Astrocyte (in vitro differentiated cells and primary cell): ENCODE measurements around the gene SRI. TPM values are rescaled to one million over a fixed set of nuclear protein-coding genes. Genes with fewer than 3 reads are reported as not detected.

Experiments used
- DNase-seq: peaks from one replicate; pipeline ENCODE4 v3.0.0-alpha.2; 2010; ENCODE audit warnings: low read depth
- FAIRE-seq: peaks from 2 replicates; lab custom pipeline; 2011; peaks lifted over from hg19 to GRCh38; lab: Jason Lieb, UNC
- H2AFZ ChIP-seq: 2 replicates; pipeline ENCODE4 v1.6.0; 2012; ENCODE audit warnings: low read depth, low read length, inconsistent platforms
- H3K27ac ChIP-seq: 2 replicates; pipeline ENCODE4 v1.5.1; 2011; ENCODE audit warnings: low read depth, low read length, inconsistent platforms
- H3K27me3 ChIP-seq: 2 replicates; pipeline ENCODE4 v1.6.0; 2011; ENCODE audit warnings: low read length, inconsistent platforms; ENCODE audit not compliant: insufficient read depth
- H3K36me3 ChIP-seq: 2 replicates; pipeline ENCODE4 v1.5.1; 2011; ENCODE audit warnings: low read length, inconsistent platforms; ENCODE audit not compliant: insufficient read depth
- H3K4me1 ChIP-seq: 2 replicates; pipeline ENCODE4 v1.5.1; 2011; ENCODE audit warnings: low read length, inconsistent platforms; ENCODE audit not compliant: insufficient read depth
- H3K4me2 ChIP-seq: 2 replicates; pipeline ENCODE4 v1.6.0; 2012; ENCODE audit warnings: low read length, inconsistent platforms
- H3K4me3 ChIP-seq: 2 replicates; pipeline ENCODE4 v1.5.1; 2011; ENCODE audit warnings: low read depth, mild to moderate bottlenecking, low read length, inconsistent platforms; ENCODE audit not compliant: insufficient read depth
- H3K79me2 ChIP-seq: 2 replicates; pipeline ENCODE4 v1.6.0; 2012; ENCODE audit warnings: mild to moderate bottlenecking, low read length, inconsistent platforms; ENCODE audit not compliant: insufficient read depth
- H3K9ac ChIP-seq: 2 replicates; pipeline ENCODE4 v1.6.0; 2012; ENCODE audit warnings: mild to moderate bottlenecking, low read length, inconsistent platforms
- H3K9me3 ChIP-seq: 2 replicates; pipeline ENCODE4 v1.5.1; 2012; ENCODE audit warnings: low read depth, mild to moderate bottlenecking, low read length, inconsistent platforms; ENCODE audit not compliant: insufficient read depth
- H4K20me1 ChIP-seq: 2 replicates; pipeline ENCODE4 v1.6.0; 2012; ENCODE audit warnings: low read length, inconsistent platforms; ENCODE audit not compliant: insufficient read depth
- H3K27ac Mint-ChIP-seq: one replicate; pipeline ENCODE4 v1.8.0; 2021; ENCODE audit warnings: mild to moderate bottlenecking, mixed read lengths; ENCODE audit not compliant: unreplicated experiment
- H3K27me3 Mint-ChIP-seq: one replicate; pipeline ENCODE4 v1.8.0; 2021; ENCODE audit warnings: low read depth, mixed read lengths; ENCODE audit not compliant: unreplicated experiment
- H3K36me3 Mint-ChIP-seq: one replicate; pipeline ENCODE4 v1.8.0; 2021; ENCODE audit warnings: low read depth, mixed read lengths; ENCODE audit not compliant: unreplicated experiment
- H3K4me1 Mint-ChIP-seq: one replicate; pipeline ENCODE4 v1.8.0; 2021; ENCODE audit warnings: low read depth, mixed read lengths; ENCODE audit not compliant: unreplicated experiment
- H3K4me3 Mint-ChIP-seq: one replicate; pipeline ENCODE4 v1.8.0; 2021; ENCODE audit warnings: mild to moderate bottlenecking, moderate library complexity, mixed read lengths; ENCODE audit not compliant: unreplicated experiment
- H3K9me3 Mint-ChIP-seq: one replicate; pipeline ENCODE4 v1.8.0; 2021; ENCODE audit warnings: mild to moderate bottlenecking, mixed read lengths; ENCODE audit not compliant: unreplicated experiment
- EZH2 ChIP-seq: IDR thresholded peaks from 2 replicates; pipeline ENCODE4 v1.6.1; 2012; ENCODE audit warnings: mild to moderate bottlenecking, low read length, inconsistent platforms; ENCODE audit not compliant: insufficient read depth
- total RNA-seq: library from RNA; stranded (reverse); gene quantifications from 2 replicates; pipeline ENCODE4 v1.2.1, GENCODE V29; 2021
- TF ChIP-seq, protein P1 (sequence below): IDR thresholded peaks from 2 replicates; pipeline ENCODE4 v1.5.1; 2011; ENCODE audit warnings: low read depth, mild to moderate bottlenecking, inconsistent platforms, low read length, moderate library complexity; ENCODE audit not compliant: insufficient read depth

The SRI gene
- total RNA-seq, 1 donor from 2014 or later = 139 TPM

GRCh38 chr7:88191911-88192310 lies 27.9 kb downstream of the SRI start:
- peaks cover 1% of the 10 kb centered on the region for H3K36me3 Mint-ChIP-seq
- Histone ChIP-seq H4K20me1 (no peaks in the 10 kb centered on the region), H3K27me3 (no peaks in the 10 kb centered on the region), H3K9ac (no peak overlapping the region), H3K36me3 (no peaks in the 10 kb centered on the region), H3K27ac (no peak overlapping the region), H3K4me2 (no peak overlapping the region), H3K79me2 (no peaks in the 10 kb centered on the region), H3K4me1 (no peaks in the 10 kb centered on the region), H3K9me3 (peaks cover 6% of the 10 kb centered on the region), H3K4me3 (no peak overlapping the region), H2AFZ (no peak overlapping the region)
- no peak overlapping the region for H3K27ac Mint-ChIP-seq
- no peak for TF ChIP-seq EZH2
- TF ChIP-seq, protein P1, sequence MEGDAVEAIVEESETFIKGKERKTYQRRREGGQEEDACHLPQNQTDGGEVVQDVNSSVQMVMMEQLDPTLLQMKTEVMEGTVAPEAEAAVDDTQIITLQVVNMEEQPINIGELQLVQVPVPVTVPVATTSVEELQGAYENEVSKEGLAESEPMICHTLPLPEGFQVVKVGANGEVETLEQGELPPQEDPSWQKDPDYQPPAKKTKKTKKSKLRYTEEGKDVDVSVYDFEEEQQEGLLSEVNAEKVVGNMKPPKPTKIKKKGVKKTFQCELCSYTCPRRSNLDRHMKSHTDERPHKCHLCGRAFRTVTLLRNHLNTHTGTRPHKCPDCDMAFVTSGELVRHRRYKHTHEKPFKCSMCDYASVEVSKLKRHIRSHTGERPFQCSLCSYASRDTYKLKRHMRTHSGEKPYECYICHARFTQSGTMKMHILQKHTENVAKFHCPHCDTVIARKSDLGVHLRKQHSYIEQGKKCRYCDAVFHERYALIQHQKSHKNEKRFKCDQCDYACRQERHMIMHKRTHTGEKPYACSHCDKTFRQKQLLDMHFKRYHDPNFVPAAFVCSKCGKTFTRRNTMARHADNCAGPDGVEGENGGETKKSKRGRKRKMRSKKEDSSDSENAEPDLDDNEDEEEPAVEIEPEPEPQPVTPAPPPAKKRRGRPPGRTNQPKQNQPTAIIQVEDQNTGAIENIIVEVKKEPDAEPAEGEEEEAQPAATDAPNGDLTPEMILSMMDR = no peak
- FAIRE-seq = no peak
- H3K27me3 Mint-ChIP-seq = no peaks in the 10 kb centered on the region
- no peaks in the 10 kb centered on the region for H3K4me1 Mint-ChIP-seq
- H3K4me3 Mint-ChIP-seq = no peak overlapping the region
- DNase-seq = no peak
- H3K9me3 Mint-ChIP-seq = no peaks in the 10 kb centered on the region

- no peak overlapping the region for H3K4me2 ChIP-seq
Observed at GRCh38 chr7:88185650-88186049, 34.2 kb downstream of the SRI start.

GRCh38 chr7:88184848-88185304 lies 35.0 kb downstream of the SRI start:
- no peaks in the 10 kb centered on the region for H3K27me3 Mint-ChIP-seq
- H3K27ac Mint-ChIP-seq = peak overlapping the region; percentile 96
- no peaks in the 10 kb centered on the region for H3K27me3 ChIP-seq
- peak overlapping the region; percentile 56 for H3K4me3 Mint-ChIP-seq
- H3K4me1 ChIP-seq = peaks cover 14% of the 10 kb centered on the region
- peak overlapping the region; percentile 48 for H3K27ac ChIP-seq
- peaks cover 6% of the 10 kb centered on the region for H3K9me3 ChIP-seq
- H3K9ac ChIP-seq = no peak overlapping the region
- H3K4me2 ChIP-seq = peak overlapping the region; percentile 39
- H3K4me3 ChIP-seq = no peak overlapping the region
- FAIRE-seq (peak; percentile 92), DNase-seq (peak; percentile 84)
- no peaks in the 10 kb centered on the region for H3K9me3 Mint-ChIP-seq
- H3K36me3 Mint-ChIP-seq = no peaks in the 10 kb centered on the region
- no peaks in the 10 kb centered on the region for H4K20me1 ChIP-seq
- peak overlapping the region; percentile 54 for H2AFZ ChIP-seq
- H3K36me3 ChIP-seq = no peaks in the 10 kb centered on the region
- no peaks in the 10 kb centered on the region for H3K79me2 ChIP-seq
- H3K4me1 Mint-ChIP-seq = peaks cover 20% of the 10 kb centered on the region
- TF ChIP-seq EZH2 = no peak
- TF ChIP-seq, protein P1 = no peak

More at GRCh38 chr7:88185650-88186049, 34.2 kb downstream of the SRI start:
- Histone ChIP-seq H3K4me3 (no peak overlapping the region), H3K4me1 (peaks cover 14% of the 10 kb centered on the region), H4K20me1 (no peaks in the 10 kb centered on the region), H2AFZ (no peak overlapping the region), H3K27ac (no peak overlapping the region), H3K36me3 (no peaks in the 10 kb centered on the region), H3K27me3 (no peaks in the 10 kb centered on the region), H3K9ac (no peak overlapping the region), H3K79me2 (no peaks in the 10 kb centered on the region), H3K9me3 (peaks cover 6% of the 10 kb centered on the region)
- Mint-ChIP-seq H3K27ac (peak overlapping the region; percentile 96), H3K36me3 (peaks cover under 1% of the 10 kb centered on the region), H3K4me1 (peaks cover 20% of the 10 kb centered on the region), H3K27me3 (no peaks in the 10 kb centered on the region), H3K4me3 (no peak overlapping the region), H3K9me3 (no peaks in the 10 kb centered on the region)
- DNase-seq = peak; percentile 7
- no peak for FAIRE-seq
- TF ChIP-seq, protein P1 = no peak
- no peak for TF ChIP-seq EZH2
